HG03521 (cell line): ENCODE data around the gene NPIPB2.
A peak's percentile ranks its signal among the peaks of the same experiment; 100 is the strongest.
"Not testable (repeated sequence)": the region's sequence is repeated elsewhere in the genome, so short reads cannot be mapped to it uniquely, and the experiment has no call there.

Experiments
- ATAC-seq: cut with Tn5 transposase; IDR thresholded peaks from one replicate; pipeline ENCODE4 v1.9.1; 2021; ENCODE audit warnings: mild to moderate bottlenecking, moderate library complexity; ENCODE audit not compliant: unreplicated experiment

NPIPB2 gene

GRCh38 chr16:11962457-11962856 is 20.6 kb upstream of the NPIPB2 start:
- ATAC-seq: not testable (repeated sequence)

- ATAC-seq: no peak
Observed at GRCh38 chr16:11957591-11958395, 15.9 kb upstream of the NPIPB2 start.

DNA sequence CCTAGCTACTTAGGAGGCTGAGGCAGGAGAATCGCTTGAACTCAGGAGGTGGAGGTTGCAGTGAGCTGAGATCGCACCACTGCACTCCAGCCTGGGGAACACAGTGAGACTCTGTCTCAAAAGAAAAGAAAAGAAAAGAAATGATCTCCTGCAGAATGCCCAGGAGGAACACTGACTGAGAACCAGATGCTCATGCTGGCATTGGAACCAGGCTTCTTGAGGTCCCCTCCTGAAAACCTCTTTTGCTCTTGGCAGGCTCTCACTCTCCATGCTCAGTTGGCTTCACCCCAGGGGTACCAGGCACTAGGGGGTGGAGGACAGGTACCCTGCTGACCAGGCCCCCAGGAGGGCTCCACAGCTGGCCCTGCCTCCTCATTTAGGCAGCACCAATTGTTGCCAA is 14.7 kb upstream of the NPIPB2 start:
- ATAC-seq: no peak

DNA sequence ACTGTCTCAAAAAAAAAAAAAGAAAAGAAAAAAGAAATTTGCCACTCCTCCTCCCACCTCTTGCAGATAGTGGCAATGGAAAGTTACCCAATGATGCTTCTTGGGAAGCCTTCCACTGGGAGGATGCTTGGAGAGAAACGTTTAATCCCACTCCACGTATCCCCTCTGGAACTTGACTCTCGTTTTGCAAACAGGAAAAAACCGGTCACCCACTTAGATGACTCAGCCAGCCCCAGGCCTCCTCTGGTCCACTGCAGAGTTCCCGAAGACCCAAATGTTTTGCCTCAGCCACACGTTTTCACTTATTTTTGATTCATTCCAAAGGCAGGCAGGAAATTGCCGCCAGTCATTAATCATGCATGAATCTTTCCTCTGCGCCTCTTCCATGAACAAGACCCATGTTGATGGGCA is 13.9 kb upstream of the NPIPB2 start:
- no peak for ATAC-seq

DNA sequence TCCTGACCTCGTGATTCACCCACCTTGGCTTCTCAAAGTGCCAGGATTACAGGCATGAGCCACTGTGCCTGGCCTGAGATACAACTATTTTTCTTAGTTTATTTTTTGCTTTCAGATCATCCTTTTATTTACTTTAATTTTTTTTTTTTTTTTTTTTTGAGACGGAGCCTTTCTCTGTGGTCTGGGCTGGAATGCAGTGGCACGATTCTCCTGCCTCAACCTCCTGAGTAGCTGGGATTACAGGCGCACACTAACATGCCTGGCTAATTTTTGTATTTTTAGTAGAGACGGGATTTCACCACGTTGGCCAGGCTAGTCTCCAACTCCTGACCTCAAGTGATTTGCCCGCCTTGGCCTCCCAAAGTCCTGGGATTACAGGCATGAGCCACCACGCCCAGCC is 11.7 kb upstream of the NPIPB2 start:
- not testable (repeated sequence) for ATAC-seq

- no peak for ATAC-seq
Observed at GRCh38 chr16:11950388-11950787, 8.5 kb upstream of the NPIPB2 start.

GRCh38 chr16:11949527-11949926 is 7.7 kb upstream of the NPIPB2 start:
- no peak for ATAC-seq

GRCh38 chr16:11948819-11949218 is 7.0 kb upstream of the NPIPB2 start:
- ATAC-seq: no peak

- no peak for ATAC-seq
Observed at GRCh38 chr16:11946433-11946832, 4.6 kb upstream of the NPIPB2 start.

GRCh38 chr16:11927350-11927749 is 14.5 kb downstream of the NPIPB2 start:
- not testable (repeated sequence) for ATAC-seq

DNA sequence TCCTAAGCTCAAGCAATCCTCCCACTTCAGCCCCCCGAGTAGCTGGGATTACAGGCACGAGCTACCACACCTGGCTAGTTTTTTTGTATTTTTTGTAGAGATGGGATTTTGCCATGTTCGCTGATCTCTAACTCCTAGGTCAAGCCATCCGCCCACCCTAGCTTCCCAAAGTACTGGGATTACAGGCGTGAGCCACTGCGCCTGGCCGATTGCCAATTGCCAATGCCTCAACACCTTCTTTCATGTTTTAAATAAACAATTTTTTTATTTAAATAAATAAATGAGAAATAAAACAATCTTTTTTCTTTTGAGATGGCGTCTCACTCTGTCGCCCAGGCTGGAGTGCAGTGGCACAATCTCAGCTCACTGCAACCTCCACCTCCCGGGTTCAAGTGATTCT is 17.8 kb downstream of the NPIPB2 start:
- not testable (repeated sequence) for ATAC-seq

DNA sequence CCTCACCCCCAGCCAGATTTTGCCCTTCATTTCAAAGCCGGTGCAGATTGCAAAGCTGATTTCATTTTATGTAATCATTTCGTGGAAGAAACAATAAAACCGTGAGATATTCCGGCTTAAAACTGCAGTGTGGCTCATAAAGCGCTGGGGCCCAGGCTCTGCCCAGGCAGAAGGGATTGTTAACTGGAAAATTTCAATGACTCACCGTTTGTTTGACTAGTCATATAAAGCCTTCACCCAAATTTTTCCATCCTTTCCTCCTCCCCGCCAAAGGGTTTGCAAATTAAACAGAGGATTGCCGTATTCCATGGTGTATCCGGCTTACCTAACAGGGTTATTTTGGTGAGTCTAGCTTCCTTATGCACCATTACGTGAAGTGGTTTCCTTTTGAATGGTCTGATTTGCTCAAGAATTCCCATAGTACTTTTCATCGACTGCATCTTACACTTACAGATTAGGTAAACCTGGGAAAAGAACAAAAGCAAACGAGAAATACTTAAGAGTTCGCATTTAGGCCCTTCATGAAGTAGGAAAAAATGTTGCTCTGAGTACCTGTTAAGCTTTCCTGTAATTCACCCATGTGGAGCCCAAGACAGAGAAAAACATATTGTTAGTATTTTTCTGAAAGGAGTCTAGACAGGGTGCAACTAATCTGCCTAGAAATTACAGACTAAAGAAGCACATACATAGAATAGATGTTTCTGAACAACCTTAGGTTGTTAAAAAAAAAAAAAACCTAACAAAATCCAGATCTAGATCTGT is 25.1 kb downstream of the NPIPB2 start:
- ATAC-seq: no peak

DNA sequence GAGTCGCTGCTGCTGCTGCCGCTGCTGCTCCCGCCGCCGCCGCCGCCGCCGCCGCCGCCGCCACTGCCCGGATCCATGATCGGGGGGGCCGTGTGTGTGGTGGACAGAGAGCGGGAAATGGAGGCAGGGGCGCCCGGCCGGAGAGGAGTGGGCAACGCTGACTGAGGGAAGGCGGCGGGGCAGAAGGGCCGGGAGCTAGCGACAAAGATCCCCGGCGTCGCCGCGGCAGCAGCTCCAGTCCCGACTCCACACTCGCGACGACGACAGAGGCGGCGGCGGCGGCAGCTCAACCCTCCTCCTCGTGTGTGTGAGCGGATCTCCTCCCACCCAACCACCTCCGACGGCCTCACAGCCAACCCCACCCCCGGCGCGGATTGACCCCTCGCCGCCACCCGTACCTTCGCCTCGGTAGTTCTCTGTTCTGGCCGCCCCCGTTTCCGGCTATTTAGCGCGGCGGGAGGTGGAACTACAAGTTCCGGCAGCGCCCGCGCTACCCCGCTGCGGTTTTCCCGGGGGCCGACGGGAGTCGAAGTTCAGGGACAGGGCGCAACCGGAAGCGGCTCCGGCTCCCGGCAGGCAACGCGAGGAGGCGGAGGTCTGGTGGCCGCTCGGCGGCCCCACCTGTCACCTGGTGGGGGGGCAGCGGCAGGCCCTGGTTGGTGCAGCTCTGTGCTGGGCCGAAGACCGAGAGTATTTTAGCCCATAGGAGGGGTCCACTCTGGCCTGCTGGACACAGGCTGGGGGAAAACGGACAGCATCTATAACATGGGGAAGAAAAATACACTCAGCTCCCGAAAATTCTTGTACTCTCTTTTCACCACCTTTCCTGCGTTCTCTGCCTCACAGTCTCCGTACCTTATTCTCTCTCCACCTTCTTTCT is 26.0 kb downstream of the NPIPB2 start, which contains the start of gene GSPT1:
TSS of gene GSPT1 (minus strand) at position 313 of the 880 bp plus-strand sequence. CDS start at position 77, 236 bp downstream.
- ATAC-seq: peak; percentile 86

- peak; percentile 23 for ATAC-seq
Observed at GRCh38 chr16:11915114-11915643, 26.7 kb downstream of the NPIPB2 start.

DNA sequence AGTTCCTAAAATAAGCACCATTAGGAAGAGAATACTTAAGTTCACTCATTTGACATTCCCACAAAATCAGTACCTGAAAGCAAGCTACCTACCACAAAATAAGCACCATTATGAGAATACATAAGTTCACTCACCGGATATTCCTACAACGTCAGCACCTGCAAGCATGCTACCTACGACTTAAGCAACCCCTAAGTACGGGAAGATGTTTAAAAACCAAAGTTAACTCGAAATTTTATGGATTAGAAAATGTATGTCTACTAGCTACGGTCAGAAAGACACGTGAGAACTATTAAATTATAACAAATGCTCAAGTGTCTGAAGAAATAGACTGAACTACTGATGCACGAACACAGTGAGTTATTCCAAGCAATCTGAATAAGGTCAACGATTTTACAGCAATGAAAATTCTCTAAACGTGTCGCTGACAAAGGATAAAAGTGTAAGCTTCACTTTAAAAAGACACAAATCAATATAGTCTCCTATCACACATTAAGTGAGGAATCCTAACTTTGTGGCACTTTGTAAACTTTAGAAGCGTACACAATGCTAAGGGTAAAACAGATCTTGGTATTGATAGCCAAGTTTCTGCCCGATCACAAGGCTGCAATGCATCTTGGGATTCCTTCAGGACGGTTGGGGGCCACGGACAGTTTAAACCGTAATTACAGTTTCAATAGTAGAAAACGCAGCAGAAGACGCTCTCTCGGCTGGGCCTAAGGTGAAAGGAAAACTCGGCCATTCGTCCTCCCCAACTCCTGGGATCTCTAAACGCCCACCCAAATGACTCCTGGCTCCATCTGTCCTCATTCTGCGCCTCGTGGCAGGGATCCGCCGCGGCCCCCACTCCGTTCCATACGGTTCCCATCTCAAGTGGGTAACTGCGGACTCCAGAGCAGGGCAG is 27.4 kb downstream of the NPIPB2 start:
- no peak for ATAC-seq

DNA sequence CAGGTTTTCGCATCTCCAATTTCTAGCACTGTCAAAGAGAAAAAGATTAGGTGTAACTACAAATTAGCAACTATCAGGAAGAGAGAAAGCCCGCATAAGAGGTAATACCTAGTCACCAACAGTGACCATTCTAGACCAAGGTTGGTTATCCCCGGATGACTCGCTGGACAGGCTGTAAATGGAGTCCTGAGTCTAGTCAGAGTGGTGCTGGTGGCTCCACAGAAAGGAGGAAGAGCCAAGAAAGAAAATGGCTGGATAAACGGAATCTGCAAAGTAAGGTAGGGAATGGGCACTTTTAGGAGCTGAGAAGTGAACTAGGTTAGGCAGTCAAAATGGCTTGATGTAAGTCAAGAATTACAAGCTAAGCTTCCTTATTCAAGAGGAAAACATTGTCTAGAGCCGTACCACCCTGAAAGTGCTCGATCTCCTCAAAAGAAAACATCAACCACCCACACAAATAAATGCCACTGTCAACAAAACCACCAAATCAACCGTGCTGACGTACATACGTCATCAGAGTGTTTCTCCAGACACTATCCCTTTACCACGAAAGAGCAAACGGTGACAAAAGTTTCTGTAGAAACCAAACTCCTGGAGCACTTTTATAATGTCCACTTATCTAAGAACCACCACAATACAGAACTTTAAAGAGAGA is 28.3 kb downstream of the NPIPB2 start:
- no peak for ATAC-seq

- ATAC-seq: no peak
Observed at GRCh38 chr16:11909653-11910545, 31.9 kb downstream of the NPIPB2 start.
